GM23248 (cell line): ENCODE results near the gene VPS41. TPM values are rescaled to one million over a fixed set of nuclear protein-coding genes. Genes with fewer than 3 reads are reported as not detected.
A peak's percentile ranks its signal among the peaks of the same experiment; 100 is the strongest.

Experiments
- DNase-seq: peaks from one replicate; pipeline ENCODE4 v3.0.0-alpha.2; 2015
- H2AFZ ChIP-seq: fragments of 200-600 bp; sonication (generic); 2 replicates; pipeline ENCODE4 v1.6.1; 2016; ENCODE audit warnings: antibody characterized with exemption
- H3F3A ChIP-seq: fragments of 200-600 bp; sonication (generic); 2 replicates; pipeline ENCODE4 v1.6.1; 2016; ENCODE audit warnings: mild to moderate bottlenecking, antibody characterized with exemption, mixed run types; ENCODE audit not compliant: insufficient read depth
- H3K27ac ChIP-seq: fragments of 200-600 bp; sonication (generic); 2 replicates; pipeline ENCODE4 v1.5.1; 2016; ENCODE audit warnings: mild to moderate bottlenecking
- H3K27me3 ChIP-seq: fragments of 200-600 bp; sonication (generic); replicated peaks from 2 replicates; pipeline ENCODE4 v1.6.1; 2016; ENCODE audit warnings: mild to moderate bottlenecking; ENCODE audit not compliant: insufficient read depth
- H3K36me3 ChIP-seq: fragments of 200-600 bp; sonication (generic); 2 replicates; pipeline ENCODE4 v1.6.1; 2016; ENCODE audit warnings: low read depth, mild to moderate bottlenecking
- H3K4me1 ChIP-seq: fragments of 200-600 bp; sonication (generic); 2 replicates; pipeline ENCODE4 v1.6.1; 2016; ENCODE audit warnings: mild to moderate bottlenecking; ENCODE audit not compliant: insufficient read depth
- H3K4me2 ChIP-seq: fragments of 200-600 bp; sonication (generic); one replicate; pipeline ENCODE4 v1.6.1; 2016; ENCODE audit warnings: mild to moderate bottlenecking; ENCODE audit not compliant: unreplicated experiment
- H3K4me3 ChIP-seq: fragments of 200-600 bp; sonication (generic); 2 replicates; pipeline ENCODE4 v1.5.1; 2016; ENCODE audit warnings: mild to moderate bottlenecking
- H3K79me2 ChIP-seq: fragments of 200-600 bp; sonication (generic); 2 replicates; pipeline ENCODE4 v1.6.1; 2016; ENCODE audit warnings: mild to moderate bottlenecking; ENCODE audit not compliant: insufficient read depth
- H3K9ac ChIP-seq: fragments of 200-600 bp; sonication (generic); 2 replicates; pipeline ENCODE4 v1.6.1; 2016; ENCODE audit warnings: mild to moderate bottlenecking
- H3K9me2 ChIP-seq: fragments of 200-600 bp; sonication (generic); 2 replicates; pipeline ENCODE4 v1.6.1; 2016; ENCODE audit warnings: mixed run types, mild to moderate bottlenecking, moderate library complexity; ENCODE audit not compliant: insufficient read depth
- H3K9me3 ChIP-seq: fragments of 200-600 bp; sonication (generic); one replicate; pipeline ENCODE4 v1.6.1; 2017; ENCODE audit warnings: low read depth
- H4K20me1 ChIP-seq: fragments of 200-600 bp; sonication (generic); 2 replicates; pipeline ENCODE4 v1.6.0; 2016; ENCODE audit not compliant: insufficient read depth
- EZH2 ChIP-seq: fragments of 200-600 bp; sonication (generic); IDR thresholded peaks from 2 replicates; pipeline ENCODE4 v1.6.1; 2018; ENCODE audit warnings: antibody characterized with exemption, mild to moderate bottlenecking; ENCODE audit not compliant: insufficient read depth, poor library complexity, severe bottlenecking
- EZH2phosphoT487 ChIP-seq: fragments of 200-600 bp; sonication (generic); IDR thresholded peaks from 2 replicates; pipeline ENCODE4 v1.6.1; 2018; ENCODE audit warnings: antibody characterized with exemption, moderate library complexity, mild to moderate bottlenecking, low read depth; ENCODE audit not compliant: insufficient read depth
- WGBS, 2 experiments: methylation state at CpG; one replicate each; pipeline ENCODE4 v1.1.6; 2015 to 2017; ENCODE audit warnings: low lambda C conversion rate in 2 of 2, low coverage in 1 of 2; ENCODE audit errors: missing lambda C conversion rate in 2 of 2; 5-methylcytosine and 5-hydroxymethylcytosine counted together
- in situ Hi-C: fragments of 300-500 bp; cut with MboI; formaldehyde crosslinking; loops from 2 replicates; pipeline ENCODE4 v1.15.0; 2020
- polyA plus RNA-seq: library from polyadenylated mRNA; unstranded; fragments of >200 nt; fragmentation: Nextera tagmentation; extraction: Ambion mirVana; gene quantifications from 2 replicates; pipeline ENCODE4 v1.2.1, GENCODE V29; 2016
- total RNA-seq: library from RNA; depleted of rRNA; stranded (reverse); fragments of >200 nt; shearing (Covaris generic); gene quantifications from 2 replicates; pipeline ENCODE4 v1.2.3, GENCODE V29; 2014

VPS41 gene
- total and polyA plus RNA-seq, 2 experiments from 2014 or later: 30.9 to 36.4 TPM

- Histone ChIP-seq H3K79me2 (no peaks in the 10 kb centered on the region), H3K4me1 (peaks cover 10% of the 10 kb centered on the region; the same call in 1 of the 2 replicates), H3K27me3 (no peaks in the 10 kb centered on the region), H3K36me3 (no peaks in the 10 kb centered on the region), H3K9ac (no peak overlapping the region), H4K20me1 (no peaks in the 10 kb centered on the region), H3K27ac (no peak overlapping the region), H2AFZ (no peak overlapping the region), H3K9me2 (no peaks in the 10 kb centered on the region), H3K4me3 (no peak overlapping the region), H3K9me3 (no peaks in the 10 kb centered on the region), H3F3A (peaks cover 6% of the 10 kb centered on the region; the same call in 1 of the 2 replicates), H3K4me2 (no peak overlapping the region)
- 28 to 41% methylated on average over 4 of the region's 4 CpGs for WGBS, 2 experiments
- TF ChIP-seq EZH2: no peak
- TF ChIP-seq EZH2phosphoT487: no peak
- DNase-seq: no peak
- in situ Hi-C loops: no loop called here
These were observed 199.9 kb downstream of the VPS41 start for GRCh38 chr7:38709123-38709522.

- H3K9me2 ChIP-seq: no peaks in the 10 kb centered on the region
- no peak overlapping the region for H3K9ac ChIP-seq
- in situ Hi-C loops: no loop called here
- no peak overlapping the region for H3K4me3 ChIP-seq
- no peaks in the 10 kb centered on the region for H3K79me2 ChIP-seq
- peaks cover 13% of the 10 kb centered on the region for H3K4me1 ChIP-seq
- no peak overlapping the region for H3K27ac ChIP-seq
- no peaks in the 10 kb centered on the region for H4K20me1 ChIP-seq
- H3K36me3 ChIP-seq: no peaks in the 10 kb centered on the region
- H3F3A ChIP-seq: peaks cover 7% of the 10 kb centered on the region; the same call in 1 of the 2 replicates
- TF ChIP-seq EZH2: no peak
- no peaks in the 10 kb centered on the region for H3K9me3 ChIP-seq
- H2AFZ ChIP-seq: peak overlapping the region; percentile 36
- no peaks in the 10 kb centered on the region for H3K27me3 ChIP-seq
- H3K4me2 ChIP-seq: no peak overlapping the region
- peak; percentile 50 for DNase-seq
These were observed 204.2 kb downstream of the VPS41 start for GRCh38 chr7:38704751-38705150.

- peaks cover 7% of the 10 kb centered on the region; the same call in 1 of the 2 replicates for H3F3A ChIP-seq
- DNase-seq: no peak
- no peaks in the 10 kb centered on the region for H3K36me3 ChIP-seq
- peaks cover 18% of the 10 kb centered on the region for H3K4me1 ChIP-seq
- TF ChIP-seq EZH2 (no peak), EZH2phosphoT487 (no peak)
- H3K27me3 ChIP-seq: no peaks in the 10 kb centered on the region
- H3K4me3 ChIP-seq: no peak overlapping the region
- H2AFZ ChIP-seq: peak overlapping the region; percentile 36
- no peaks in the 10 kb centered on the region for H3K79me2 ChIP-seq
- H3K27ac ChIP-seq: no peak overlapping the region
- H3K9me3 ChIP-seq: no peaks in the 10 kb centered on the region
- no peaks in the 10 kb centered on the region for H3K9me2 ChIP-seq
- H3K9ac ChIP-seq: no peak overlapping the region
- no peaks in the 10 kb centered on the region for H4K20me1 ChIP-seq
- WGBS, 2 experiments: 69 to 71% methylated on average over 4 of the region's 4 CpGs
- in situ Hi-C loops: no loop called here
- no peak overlapping the region for H3K4me2 ChIP-seq
These were observed 204.9 kb downstream of the VPS41 start for GRCh38 chr7:38704041-38704547.

- no peaks in the 10 kb centered on the region for H4K20me1 ChIP-seq
- H3K9me3 ChIP-seq: no peaks in the 10 kb centered on the region
- no peak for DNase-seq
- H3K4me3 ChIP-seq: no peak overlapping the region
- in situ Hi-C loops: no loop called here
- H3K4me1 ChIP-seq: peaks cover 18% of the 10 kb centered on the region
- H3K9ac ChIP-seq: no peak overlapping the region
- WGBS, 2 experiments: 69 to 72% methylated on average over 4 of the region's 4 CpGs
- H3K4me2 ChIP-seq: no peak overlapping the region
- H3F3A ChIP-seq: peaks cover 7% of the 10 kb centered on the region; the same call in 1 of the 2 replicates
- no peaks in the 10 kb centered on the region for H3K9me2 ChIP-seq
- H3K79me2 ChIP-seq: no peaks in the 10 kb centered on the region
- H3K27me3 ChIP-seq: no peaks in the 10 kb centered on the region
- no peaks in the 10 kb centered on the region for H3K36me3 ChIP-seq
- H2AFZ ChIP-seq: no peak overlapping the region
- no peak for TF ChIP-seq EZH2
- no peak for TF ChIP-seq EZH2phosphoT487
- H3K27ac ChIP-seq: no peak overlapping the region
These were observed 205.9 kb downstream of the VPS41 start for GRCh38 chr7:38703093-38703492.
